GM19395 (cell line): ENCODE data around the gene CCNDBP1.
A peak's percentile ranks its signal among the peaks of the same experiment; 100 is the strongest.
"Not testable (repeated sequence)": the region's sequence is repeated elsewhere in the genome, so short reads cannot be mapped to it uniquely, and the experiment has no call there.

Experiments used
- ATAC-seq: cut with Tn5 transposase; IDR thresholded peaks from one replicate; pipeline ENCODE4 v1.9.1; 2021; ENCODE audit warnings: mild to moderate bottlenecking, moderate library complexity; ENCODE audit not compliant: unreplicated experiment

CCNDBP1 gene

GRCh38 chr15:43185157-43186002 lies at the start of gene CCNDBP1:
TSS of gene CCNDBP1 (plus strand) at chr15:43185403. CDS start at chr15:43185499, 96 bp downstream.
- ATAC-seq = peak; percentile 89

- no peak for ATAC-seq
Measured at GRCh38 chr15:43143203-43143941, 41.8 kb upstream of the CCNDBP1 start.

GRCh38 chr15:43144512-43144911 lies 40.7 kb upstream of the CCNDBP1 start:
- no peak for ATAC-seq

- no peak for ATAC-seq
Measured at GRCh38 chr15:43146184-43146583, 39.0 kb upstream of the CCNDBP1 start.

- ATAC-seq = no peak
Measured at GRCh38 chr15:43150191-43150929, 34.8 kb upstream of the CCNDBP1 start.

GRCh38 chr15:43151688-43152087 lies 33.5 kb upstream of the CCNDBP1 start:
- no peak for ATAC-seq

GRCh38 chr15:43153269-43153668 lies 31.9 kb upstream of the CCNDBP1 start:
- no peak for ATAC-seq

- ATAC-seq = no peak
Measured at GRCh38 chr15:43165801-43166325, 19.3 kb upstream of the CCNDBP1 start.

- ATAC-seq = not testable (repeated sequence)
Measured at GRCh38 chr15:43167261-43167660, 17.9 kb upstream of the CCNDBP1 start.

- ATAC-seq = no peak
Measured at GRCh38 chr15:43168192-43169107, 16.8 kb upstream of the CCNDBP1 start.

- no peak for ATAC-seq
Measured at GRCh38 chr15:43169888-43170287, 15.3 kb upstream of the CCNDBP1 start.

GRCh38 chr15:43175656-43176309 lies 9.4 kb upstream of the CCNDBP1 start:
- ATAC-seq = not testable (repeated sequence)

GRCh38 chr15:43177147-43177546 lies 8.1 kb upstream of the CCNDBP1 start:
- not testable (repeated sequence) for ATAC-seq

- ATAC-seq = no peak
Measured at GRCh38 chr15:43183270-43183669, 1.9 kb upstream of the CCNDBP1 start.

- no peak for ATAC-seq
Measured at GRCh38 chr15:43184407-43185124, 637 bp upstream of the CCNDBP1 start.

- ATAC-seq = peak; percentile 25
Measured at GRCh38 chr15:43186003-43186353, 775 bp downstream of the CCNDBP1 start.

GRCh38 chr15:43187544-43188155 lies 2.4 kb downstream of the CCNDBP1 start:
- no peak for ATAC-seq

GRCh38 chr15:43189296-43189695 lies 4.1 kb downstream of the CCNDBP1 start:
- ATAC-seq = no peak
